Suprapubic skin (tissue), 3 donors: ENCODE measurements around the gene ARHGAP32.

Source experiments
- CTCF ChIP-seq, 2 donors: fragments of 200-600 bp in 1 of 2; fragments of 450-650 bp in 1 of 2; sonication (generic) in 1 of 2; IDR thresholded peaks; one replicate each; pipeline ENCODE4 v1.5.1; 2016 to 2019; ENCODE audit warnings: antibody characterized with exemption in 2 of 2, mild to moderate bottlenecking in 1 of 2, moderate library complexity in 1 of 2
- EP300 ChIP-seq: sonication (generic); formaldehyde crosslinking; IDR thresholded peaks from one replicate; pipeline ENCODE4 v1.6.1; 2017; ENCODE audit warnings: antibody characterized with exemption
- POLR2A ChIP-seq, 2 donors: fragments of 450-650 bp; IDR thresholded peaks; one replicate each; pipeline ENCODE4 v1.6.1; 2017; ENCODE audit warnings: antibody characterized with exemption in 2 of 2, mild to moderate bottlenecking in 2 of 2, moderate library complexity in 2 of 2

- TF ChIP-seq POLR2A (IDR thresholded peaks at IDR 0.05) (no peak), CTCF (IDR thresholded peaks at IDR 0.05) (no peak), EP300 (no peak)
Measured at GRCh38 chr11:129236850-129237249, 44.7 kb upstream of the ARHGAP32 start.
